ENCODE results near the gene RBKS.

GRCh38 chr2:27779417-27780055, 110.7 kb downstream of the RBKS start:
- TF ChIP-seq CTCF (IDR thresholded peaks at IDR 0.05; ENCODE audit: low read depth, low read length) (no peak), EZH2phosphoT487 (IDR thresholded peaks at IDR 0.05; ENCODE audit: low read depth) (no peak)
